Activated CD4-positive, alpha-beta T cell treated with anti-CD3 and anti-CD28 coated beads, Interleukin-2, amount 10 ng/mL, durations not matched to agents 24 days and 14 days (primary cell): ENCODE measurements around the gene PLD1. TPM values are rescaled to one million over a fixed set of nuclear protein-coding genes. Genes with fewer than 3 reads are reported as not detected.
"Not testable (repeated sequence)": the region's sequence is repeated elsewhere in the genome, so short reads cannot be mapped to it uniquely, and the experiment has no call there.

ENCODE experiments used
- DNase-seq: peaks from one replicate; pipeline ENCODE4 v3.0.0; 2022
- H3K27ac Mint-ChIP-seq: one replicate; pipeline ENCODE4 v1.8.0; 2022; ENCODE audit warnings: mild to moderate bottlenecking, mixed read lengths
- H3K27me3 Mint-ChIP-seq: one replicate; pipeline ENCODE4 v1.8.0; 2022; ENCODE audit warnings: mixed read lengths
- H3K36me3 Mint-ChIP-seq: one replicate; pipeline ENCODE4 v1.8.0; 2022; ENCODE audit warnings: low read depth, mild to moderate bottlenecking, mixed read lengths
- H3K4me1 Mint-ChIP-seq: one replicate; pipeline ENCODE4 v1.8.0; 2021; ENCODE audit warnings: mixed read lengths
- H3K4me3 Mint-ChIP-seq: one replicate; pipeline ENCODE4 v1.8.0; 2022; ENCODE audit warnings: mild to moderate bottlenecking, moderate library complexity, mixed read lengths
- H3K9me3 Mint-ChIP-seq: one replicate; pipeline ENCODE4 v1.8.0; 2021; ENCODE audit warnings: mixed read lengths
- intact Hi-C: fragments of 100-400 bp; cut with micrococcal nuclease; formaldehyde crosslinking; loops from one replicate; pipeline ENCODE4 v1.15.1; 2023
- total RNA-seq: library from RNA; stranded (reverse); gene quantifications from 2 replicates; pipeline ENCODE4 v1.2.3, GENCODE V29; 2022

The PLD1 gene
- total RNA-seq, 1 donor from 2014 or later: 0.09 TPM

DNA sequence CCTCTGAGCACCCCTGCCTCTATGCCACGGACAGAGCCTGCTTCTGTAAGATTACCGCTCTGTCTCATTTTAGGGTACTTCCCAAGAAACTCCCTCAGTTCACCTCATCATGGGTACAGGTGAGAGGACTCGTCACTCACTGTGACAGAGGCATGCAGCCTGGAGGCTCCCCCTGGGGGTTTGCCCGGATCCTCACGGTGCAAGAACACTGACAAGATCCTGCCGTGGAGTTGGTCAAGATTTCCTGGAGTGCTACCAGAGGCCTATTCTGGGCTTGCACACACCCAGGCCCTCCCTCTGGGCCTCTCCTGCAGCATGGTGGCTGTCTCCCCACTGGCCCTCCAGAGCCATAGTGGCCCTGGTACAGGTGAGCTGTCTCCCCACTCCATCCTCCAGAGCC, 247.0 kb downstream of the PLD1 start:
- H3K9me3 Mint-ChIP-seq: peaks cover 12% of the 10 kb centered on the region
- peaks cover 38% of the 10 kb centered on the region for H3K4me1 Mint-ChIP-seq
- H3K4me3 Mint-ChIP-seq: no peak overlapping the region
- intact Hi-C loops: loop anchor here (2.0 to 5.0 kb wide), 3 partner anchors 71 to 306 kb away; partner anchors contain the start of gene TNIK
- DNase-seq: peak; percentile 58
- no peak overlapping the region for H3K27ac Mint-ChIP-seq
- peaks cover 2% of the 10 kb centered on the region for H3K36me3 Mint-ChIP-seq
- H3K27me3 Mint-ChIP-seq: peaks cover 3% of the 10 kb centered on the region

DNA sequence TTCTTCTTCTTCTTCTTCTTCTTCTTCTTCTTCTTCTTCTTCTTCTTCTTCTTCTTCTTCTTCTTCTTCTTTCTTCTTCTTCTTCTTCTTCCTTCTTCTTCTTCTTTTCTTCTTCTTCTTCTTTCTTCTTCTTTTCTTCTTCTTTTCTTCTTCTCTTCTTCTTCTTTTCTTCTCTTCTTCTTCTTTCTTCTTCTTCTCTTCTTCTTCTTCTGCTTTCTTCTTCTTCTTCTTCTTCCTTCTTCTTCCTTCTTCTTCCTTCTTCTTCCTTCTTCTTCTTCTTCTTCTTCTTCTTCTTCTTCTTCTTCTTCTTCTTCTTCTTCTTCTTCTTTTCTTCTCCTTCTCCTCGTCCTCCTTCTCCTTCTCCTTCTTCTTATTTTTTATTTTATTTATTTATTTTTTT, 247.8 kb downstream of the PLD1 start:
- Mint-ChIP-seq H3K4me3 (peak overlapping the region; percentile 77), H3K9me3 (peaks cover 12% of the 10 kb centered on the region), H3K27ac (peak overlapping the region; percentile 96), H3K4me1 (peaks cover 44% of the 10 kb centered on the region)
- intact Hi-C loops: loop anchor here (2.0 to 5.0 kb wide), 3 partner anchors 70 to 305 kb away; partner anchors contain the start of gene TNIK
- H3K36me3 Mint-ChIP-seq, DNase-seq, H3K27me3 Mint-ChIP-seq: not testable (repeated sequence)

DNA sequence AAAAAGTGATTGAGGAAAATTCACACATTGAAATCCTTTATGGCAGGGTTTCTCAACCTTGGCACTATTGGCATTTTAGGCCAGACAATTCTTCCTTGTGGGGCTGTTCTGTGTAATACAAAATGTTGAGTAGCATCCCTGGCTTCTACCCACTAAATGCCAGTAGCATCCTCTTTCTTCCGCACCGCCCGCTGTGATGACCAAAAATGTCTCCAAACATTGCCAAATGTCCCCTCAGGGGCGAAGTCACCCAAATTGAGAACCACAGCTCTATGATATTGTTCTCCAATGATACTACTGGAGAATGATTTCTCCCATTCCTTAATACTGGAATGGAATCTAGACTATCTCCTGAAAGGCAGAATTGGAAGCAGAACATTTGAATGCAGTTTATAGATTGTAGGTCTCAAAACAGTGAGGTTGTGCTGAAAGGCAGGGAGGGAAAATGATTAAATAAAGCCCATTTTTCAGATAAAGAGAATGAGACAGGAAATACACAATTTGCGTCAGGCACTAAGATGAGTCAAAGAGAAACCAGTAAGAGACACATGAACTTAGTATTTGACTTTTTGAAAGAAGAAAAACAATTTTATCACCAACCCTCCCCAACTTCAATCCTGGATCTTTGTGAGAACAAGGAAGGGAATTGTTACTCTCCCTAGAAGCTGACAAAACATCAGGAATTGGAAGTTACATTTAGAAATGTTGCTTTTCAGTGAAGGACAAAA, 248.5 kb downstream of the PLD1 start:
- no peaks in the 10 kb centered on the region for H3K27me3 Mint-ChIP-seq
- peaks cover 46% of the 10 kb centered on the region for H3K4me1 Mint-ChIP-seq
- intact Hi-C loops: loop anchor here (2.0 to 5.0 kb wide), 3 partner anchors 69 to 304 kb away; partner anchors contain the start of gene TNIK
- peak overlapping the region; percentile 96 for H3K27ac Mint-ChIP-seq
- H3K9me3 Mint-ChIP-seq: peaks cover 12% of the 10 kb centered on the region
- H3K4me3 Mint-ChIP-seq: peak overlapping the region; percentile 77
- peaks cover 2% of the 10 kb centered on the region for H3K36me3 Mint-ChIP-seq
- peak; percentile 65 for DNase-seq

DNA sequence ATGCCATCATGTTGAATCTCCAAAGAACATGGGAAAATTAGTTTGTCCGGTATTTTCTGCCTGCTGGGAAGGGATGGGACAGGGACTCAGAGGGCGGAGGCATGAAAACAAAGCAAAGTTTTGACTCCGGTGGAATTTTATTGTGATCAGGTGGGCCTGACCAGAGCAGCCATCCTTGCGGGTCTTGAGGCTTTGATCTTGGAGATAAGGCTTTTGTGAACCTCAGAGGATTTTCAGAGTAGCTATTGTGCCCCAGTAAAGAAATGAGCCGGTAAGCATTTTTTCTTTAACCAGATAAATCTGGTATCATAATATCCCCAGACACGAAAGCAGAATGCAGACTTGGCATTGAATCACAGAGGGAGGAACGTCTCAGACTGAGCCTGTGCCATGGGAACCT, 250.7 kb downstream of the PLD1 start:
- Mint-ChIP-seq H3K9me3 (peaks cover 12% of the 10 kb centered on the region), H3K27ac (no peak overlapping the region), H3K4me3 (no peak overlapping the region), H3K27me3 (no peaks in the 10 kb centered on the region), H3K36me3 (peaks cover 2% of the 10 kb centered on the region), H3K4me1 (peaks cover 44% of the 10 kb centered on the region)
- peak; percentile 62 for DNase-seq
- intact Hi-C loops: no loop called here

DNA sequence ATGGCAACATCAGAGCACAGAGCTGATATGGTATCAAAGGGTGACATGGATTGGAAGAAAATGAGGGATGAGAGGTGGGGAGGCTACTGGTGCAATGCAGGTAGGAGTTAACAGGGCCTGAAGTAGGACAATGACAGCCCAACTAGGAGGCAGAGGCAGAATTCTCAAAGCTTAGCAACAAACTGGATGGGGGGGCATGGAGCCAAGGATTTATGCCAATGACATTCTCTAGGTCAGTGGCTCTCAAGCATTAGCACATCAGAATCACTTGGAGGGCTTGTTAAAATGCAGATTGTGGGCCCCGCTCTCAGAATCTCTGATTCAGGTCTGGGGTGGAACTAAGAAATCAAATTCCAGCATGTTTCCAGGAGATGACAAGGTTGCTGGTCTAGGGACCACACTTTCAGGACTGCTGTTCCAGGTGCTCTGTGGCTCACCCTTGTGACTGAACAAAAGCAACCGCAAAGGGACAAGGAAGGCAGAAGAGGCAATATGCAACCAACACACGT, 252.0 kb downstream of the PLD1 start:
- peak; percentile 48 for DNase-seq
- intact Hi-C loops: no loop called here
- peaks cover 4% of the 10 kb centered on the region for H3K36me3 Mint-ChIP-seq
- H3K9me3 Mint-ChIP-seq: peaks cover 19% of the 10 kb centered on the region
- no peak overlapping the region for H3K4me3 Mint-ChIP-seq
- no peak overlapping the region for H3K27ac Mint-ChIP-seq
- no peaks in the 10 kb centered on the region for H3K27me3 Mint-ChIP-seq
- H3K4me1 Mint-ChIP-seq: peaks cover 48% of the 10 kb centered on the region

DNA sequence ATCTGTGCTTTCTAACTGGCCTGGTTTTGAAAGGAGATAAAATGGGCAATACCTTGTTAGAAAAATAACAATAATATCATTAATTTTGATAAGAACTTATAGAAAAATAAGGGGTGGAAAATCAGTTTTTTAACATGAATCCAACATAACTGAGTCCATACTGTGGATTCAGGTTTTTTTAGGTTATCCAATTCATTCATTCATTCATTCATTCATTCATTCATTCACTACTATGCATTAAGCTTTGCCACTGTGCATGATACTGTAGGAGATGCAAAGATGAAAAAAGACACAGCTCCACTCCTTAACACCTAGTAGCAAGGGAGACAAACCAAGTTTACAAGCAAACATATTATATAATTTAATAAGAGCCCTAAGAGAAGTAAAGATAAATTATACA, 253.1 kb downstream of the PLD1 start:
- intact Hi-C loops: no loop called here
- Mint-ChIP-seq H3K4me1 (peaks cover 44% of the 10 kb centered on the region), H3K36me3 (peaks cover 4% of the 10 kb centered on the region), H3K4me3 (no peak overlapping the region), H3K9me3 (peaks cover 18% of the 10 kb centered on the region), H3K27me3 (no peaks in the 10 kb centered on the region), H3K27ac (no peak overlapping the region)
- no peak for DNase-seq

DNA sequence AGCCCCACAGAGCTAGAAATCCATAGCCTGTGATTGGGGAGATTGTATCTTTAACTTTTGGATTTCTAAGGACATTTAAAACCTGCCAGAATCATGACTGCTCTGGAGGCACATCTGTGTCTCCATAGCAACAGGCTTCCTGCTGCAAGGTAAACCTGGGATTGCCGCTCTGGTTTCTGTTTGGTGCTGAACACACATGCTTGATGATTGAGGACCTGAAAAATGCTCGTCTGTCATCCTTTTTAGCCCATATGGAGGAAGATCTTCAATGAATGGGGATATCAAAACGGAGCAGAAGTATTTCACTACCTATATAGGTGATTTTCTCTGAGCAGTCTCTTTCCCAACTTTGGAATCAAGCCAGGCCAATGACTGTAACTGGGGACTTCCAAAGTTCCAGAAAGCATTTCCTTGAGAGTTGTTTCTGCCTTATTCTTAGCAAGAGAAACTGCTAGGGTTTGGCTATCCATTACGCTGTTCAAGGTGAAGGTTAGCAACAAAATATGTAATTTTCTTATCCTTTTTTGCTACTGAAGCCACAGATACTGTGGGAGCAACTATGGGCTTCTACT, 253.6 kb downstream of the PLD1 start:
- Mint-ChIP-seq H3K4me1 (peaks cover 39% of the 10 kb centered on the region), H3K4me3 (no peak overlapping the region), H3K36me3 (peaks cover 4% of the 10 kb centered on the region), H3K27ac (no peak overlapping the region), H3K27me3 (no peaks in the 10 kb centered on the region), H3K9me3 (peaks cover 13% of the 10 kb centered on the region)
- intact Hi-C loops: no loop called here
- DNase-seq: peak; percentile 72

DNA sequence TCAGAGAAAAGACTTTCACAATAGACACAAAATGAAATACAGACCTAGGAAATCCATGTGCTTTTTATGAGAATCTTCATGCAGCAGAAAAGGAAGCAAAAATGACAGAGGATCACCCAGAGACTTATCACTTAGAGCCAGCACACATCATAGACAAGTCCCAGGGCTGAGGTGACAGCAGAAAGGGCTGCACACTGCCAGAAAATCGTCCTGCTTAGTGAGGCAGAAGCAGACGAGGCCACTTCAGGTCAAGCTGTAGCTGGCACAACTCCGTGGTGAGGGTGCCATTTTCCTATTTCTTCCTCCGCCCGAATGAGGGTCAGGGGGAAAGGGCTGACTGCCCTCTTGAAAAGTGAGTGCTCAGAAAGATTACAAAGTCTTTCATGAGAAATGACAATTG, 254.1 kb downstream of the PLD1 start:
- no peak overlapping the region for H3K27ac Mint-ChIP-seq
- peaks cover 8% of the 10 kb centered on the region for H3K9me3 Mint-ChIP-seq
- H3K4me1 Mint-ChIP-seq: peaks cover 34% of the 10 kb centered on the region
- intact Hi-C loops: no loop called here
- H3K27me3 Mint-ChIP-seq: no peaks in the 10 kb centered on the region
- DNase-seq: peak; percentile 54
- H3K36me3 Mint-ChIP-seq: peaks cover 2% of the 10 kb centered on the region
- H3K4me3 Mint-ChIP-seq: no peak overlapping the region

DNA sequence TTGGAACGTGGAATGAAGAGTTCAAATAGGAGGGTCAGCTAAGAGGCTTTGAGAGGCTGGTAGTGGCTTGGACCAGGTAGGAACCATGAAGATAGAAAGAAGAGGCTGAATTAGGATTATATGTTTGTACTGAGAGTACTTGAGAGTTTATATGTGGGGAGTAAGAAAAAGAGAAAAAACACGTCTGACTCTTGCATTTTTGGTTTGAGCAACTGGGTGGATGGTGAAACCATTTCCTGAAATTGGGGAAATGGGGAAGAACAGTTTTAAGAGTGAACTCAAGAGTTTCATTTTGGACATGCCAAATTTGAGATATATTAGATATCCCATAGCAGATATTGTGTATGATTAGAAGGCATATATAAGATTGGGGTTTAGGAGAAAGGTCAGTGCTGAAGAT, 257.2 kb downstream of the PLD1 start:
- H3K4me1 Mint-ChIP-seq: peaks cover 20% of the 10 kb centered on the region
- H3K27ac Mint-ChIP-seq: no peak overlapping the region
- intact Hi-C loops: no loop called here
- H3K9me3 Mint-ChIP-seq: peaks cover 7% of the 10 kb centered on the region
- no peaks in the 10 kb centered on the region for H3K27me3 Mint-ChIP-seq
- H3K36me3 Mint-ChIP-seq: peaks cover 2% of the 10 kb centered on the region
- H3K4me3 Mint-ChIP-seq: no peak overlapping the region
- DNase-seq: no peak

DNA sequence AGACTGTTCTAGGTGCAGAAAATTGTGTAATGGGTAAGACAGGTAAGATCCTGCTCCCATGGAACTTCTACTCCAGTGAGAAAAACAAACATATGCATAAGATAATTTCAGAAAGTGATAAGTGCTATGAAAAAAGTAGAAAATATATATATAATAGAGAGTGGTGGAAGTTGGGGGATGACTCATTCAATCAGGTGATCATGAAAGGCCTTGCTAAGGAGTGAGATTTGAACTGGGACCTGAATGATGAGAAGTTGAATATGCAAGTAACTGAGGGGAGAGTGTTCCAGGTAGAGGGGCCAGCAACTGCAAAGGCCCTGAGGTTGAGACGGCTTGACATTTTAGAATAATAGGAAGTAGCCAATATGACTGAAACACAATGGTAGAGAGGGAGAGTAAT, 257.8 kb downstream of the PLD1 start:
- intact Hi-C loops: no loop called here
- H3K27me3 Mint-ChIP-seq: no peaks in the 10 kb centered on the region
- H3K9me3 Mint-ChIP-seq: peaks cover 7% of the 10 kb centered on the region
- peaks cover 16% of the 10 kb centered on the region for H3K4me1 Mint-ChIP-seq
- no peak for DNase-seq
- H3K27ac Mint-ChIP-seq: no peak overlapping the region
- peaks cover 2% of the 10 kb centered on the region for H3K36me3 Mint-ChIP-seq
- H3K4me3 Mint-ChIP-seq: no peak overlapping the region

DNA sequence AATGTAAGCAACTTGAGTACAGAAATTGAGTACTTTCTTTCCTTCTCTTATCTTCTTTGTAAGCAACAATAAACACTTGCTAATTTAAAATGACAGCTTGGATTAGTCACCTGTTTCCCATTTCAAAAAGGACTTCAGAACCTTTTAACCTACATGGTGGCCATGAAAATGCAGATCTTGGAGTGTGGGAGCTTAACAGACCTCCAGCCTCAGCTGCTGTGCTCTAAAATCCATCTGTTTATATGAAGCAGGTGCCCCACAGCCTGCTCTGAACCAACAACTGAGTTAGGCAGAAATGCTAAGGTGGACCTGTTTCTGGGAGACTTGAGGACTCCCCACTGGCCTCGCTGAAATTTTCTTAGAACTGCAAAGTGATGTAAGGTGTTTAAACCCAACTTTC, 259.0 kb downstream of the PLD1 start:
- Mint-ChIP-seq H3K36me3 (peaks cover 2% of the 10 kb centered on the region), H3K9me3 (peaks cover 7% of the 10 kb centered on the region), H3K27ac (no peak overlapping the region), H3K4me3 (no peak overlapping the region), H3K27me3 (no peaks in the 10 kb centered on the region), H3K4me1 (peaks cover 9% of the 10 kb centered on the region)
- DNase-seq: no peak
- intact Hi-C loops: no loop called here

Other genes with a start within 250 kb of the PLD1 start
- gene TMEM212, start 32.9 kb upstream of the PLD1 start, total RNA-seq: not detected in 2 replicates
- 19.6 and 19.9 TPM in 2 replicates for gene FNDC3B, start 229.1 kb upstream of the PLD1 start, total RNA-seq